K562 (cell line): ENCODE data around the gene C1orf116. TPM values are rescaled to one million over a fixed set of nuclear protein-coding genes. Genes with fewer than 3 reads are reported as not detected.

Experiments
- OTX1 ChIP-seq: fragments of 450-650 bp; formaldehyde crosslinking; IDR thresholded peaks from 2 replicates; pipeline ENCODE4 v1.4.0; 2022; ENCODE audit warnings: mild to moderate bottlenecking
- PHF21A ChIP-seq: fragments of 450-650 bp; IDR thresholded peaks from 2 replicates; pipeline ENCODE4 v1.6.1; 2017; ENCODE audit warnings: low read depth, borderline replicate concordance
- ZNF551 ChIP-seq: fragments of 250-450 bp; sonication (Bioruptor Pico); IDR thresholded peaks from 2 replicates; pipeline ENCODE4 v1.5.0; 2021; ENCODE audit warnings: mild to moderate bottlenecking, moderate library complexity
- polyA plus RNA-seq, 8 experiments: library from polyadenylated mRNA; depleted of rRNA in 4 of 8; stranded (reverse) in 5 of 8; unstranded in 3 of 8; fragments of >200 nt; fragmentation: Nextera tagmentation in 2 of 8; fragmentation: Illumina TruSeq in 1 of 8; extraction: Ambion mirVana in 2 of 8; extraction: Trizol in 1 of 8; gene quantifications; 2 replicates each; pipeline versions ENCODE4 v1.2.1 to v1.2.3, GENCODE V29; 2011 to 2014; ENCODE audit warnings: inconsistent platforms in 1 of 8, missing spikeins in 1 of 8
- total RNA-seq, 7 experiments: library from RNA; depleted of rRNA in 6 of 7; stranded (reverse); fragments of >200 nt in 6 of 7; fragmentation: Illumina TruSeq in 2 of 7; extraction: Trizol in 2 of 7; gene quantifications; 2 replicates each; pipeline versions ENCODE4 v1.2.1 to v1.2.3, GENCODE V29; 2011 to 2021; ENCODE audit warnings: low replicate concordance in 1 of 7
- TF ChIP-seq, protein P1 (sequence below): fragments of 250-450 bp; sonication (Bioruptor Pico); IDR thresholded peaks from 2 replicates; pipeline ENCODE4 v1.4.0; 2020

C1orf116 gene
- total and polyA plus RNA-seq, 9 of the 15 experiments (the other 6 are each of a cell fraction or from before 2014, with no cell fraction given) = 0.62 to 3.0 (median 0.95) TPM

DNA sequence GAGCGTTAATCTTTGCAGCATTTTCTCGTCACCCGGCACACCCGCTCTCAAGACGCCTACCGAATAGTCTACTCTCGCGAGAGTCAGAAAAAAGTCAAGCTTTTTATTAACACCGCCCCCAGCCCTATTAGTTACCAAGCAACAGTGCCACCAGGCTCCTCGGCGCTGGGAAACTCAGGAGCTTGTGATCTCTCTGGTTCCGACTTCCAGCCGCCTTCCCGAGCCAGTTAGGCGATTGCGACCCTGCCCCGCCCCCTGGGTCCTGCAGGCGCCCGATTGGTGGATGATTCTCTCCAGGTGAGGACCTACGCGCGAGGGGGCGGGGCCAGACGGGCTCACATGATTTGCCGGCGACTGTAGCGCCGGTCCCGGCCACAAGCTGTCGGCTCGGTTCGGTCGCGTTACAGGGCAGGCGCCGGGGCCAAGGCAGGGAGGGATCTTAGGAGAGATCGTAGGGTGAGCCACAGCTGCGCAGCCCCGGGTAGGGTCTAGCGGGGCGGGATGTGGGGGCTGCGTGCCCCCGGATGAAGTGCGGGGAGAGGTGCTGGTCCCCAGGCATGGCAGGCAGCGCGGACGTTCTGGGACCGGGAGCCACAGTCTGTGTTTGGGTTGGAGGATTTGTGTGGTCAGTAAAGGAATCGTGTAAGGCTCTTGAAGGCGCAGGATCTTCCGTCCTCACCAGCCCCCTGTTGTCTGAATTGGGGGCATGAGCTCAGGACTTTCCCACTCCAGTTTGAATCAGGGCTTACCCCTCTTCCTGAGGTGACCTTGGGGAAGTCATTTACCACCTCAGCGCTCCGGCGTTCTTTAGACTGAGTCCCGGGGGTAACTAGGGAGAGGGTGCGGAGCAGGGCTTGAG lies 20.6 kb upstream of the C1orf116 start, which contains the start of gene PFKFB2 (continued):
- TF ChIP-seq, protein P1, sequence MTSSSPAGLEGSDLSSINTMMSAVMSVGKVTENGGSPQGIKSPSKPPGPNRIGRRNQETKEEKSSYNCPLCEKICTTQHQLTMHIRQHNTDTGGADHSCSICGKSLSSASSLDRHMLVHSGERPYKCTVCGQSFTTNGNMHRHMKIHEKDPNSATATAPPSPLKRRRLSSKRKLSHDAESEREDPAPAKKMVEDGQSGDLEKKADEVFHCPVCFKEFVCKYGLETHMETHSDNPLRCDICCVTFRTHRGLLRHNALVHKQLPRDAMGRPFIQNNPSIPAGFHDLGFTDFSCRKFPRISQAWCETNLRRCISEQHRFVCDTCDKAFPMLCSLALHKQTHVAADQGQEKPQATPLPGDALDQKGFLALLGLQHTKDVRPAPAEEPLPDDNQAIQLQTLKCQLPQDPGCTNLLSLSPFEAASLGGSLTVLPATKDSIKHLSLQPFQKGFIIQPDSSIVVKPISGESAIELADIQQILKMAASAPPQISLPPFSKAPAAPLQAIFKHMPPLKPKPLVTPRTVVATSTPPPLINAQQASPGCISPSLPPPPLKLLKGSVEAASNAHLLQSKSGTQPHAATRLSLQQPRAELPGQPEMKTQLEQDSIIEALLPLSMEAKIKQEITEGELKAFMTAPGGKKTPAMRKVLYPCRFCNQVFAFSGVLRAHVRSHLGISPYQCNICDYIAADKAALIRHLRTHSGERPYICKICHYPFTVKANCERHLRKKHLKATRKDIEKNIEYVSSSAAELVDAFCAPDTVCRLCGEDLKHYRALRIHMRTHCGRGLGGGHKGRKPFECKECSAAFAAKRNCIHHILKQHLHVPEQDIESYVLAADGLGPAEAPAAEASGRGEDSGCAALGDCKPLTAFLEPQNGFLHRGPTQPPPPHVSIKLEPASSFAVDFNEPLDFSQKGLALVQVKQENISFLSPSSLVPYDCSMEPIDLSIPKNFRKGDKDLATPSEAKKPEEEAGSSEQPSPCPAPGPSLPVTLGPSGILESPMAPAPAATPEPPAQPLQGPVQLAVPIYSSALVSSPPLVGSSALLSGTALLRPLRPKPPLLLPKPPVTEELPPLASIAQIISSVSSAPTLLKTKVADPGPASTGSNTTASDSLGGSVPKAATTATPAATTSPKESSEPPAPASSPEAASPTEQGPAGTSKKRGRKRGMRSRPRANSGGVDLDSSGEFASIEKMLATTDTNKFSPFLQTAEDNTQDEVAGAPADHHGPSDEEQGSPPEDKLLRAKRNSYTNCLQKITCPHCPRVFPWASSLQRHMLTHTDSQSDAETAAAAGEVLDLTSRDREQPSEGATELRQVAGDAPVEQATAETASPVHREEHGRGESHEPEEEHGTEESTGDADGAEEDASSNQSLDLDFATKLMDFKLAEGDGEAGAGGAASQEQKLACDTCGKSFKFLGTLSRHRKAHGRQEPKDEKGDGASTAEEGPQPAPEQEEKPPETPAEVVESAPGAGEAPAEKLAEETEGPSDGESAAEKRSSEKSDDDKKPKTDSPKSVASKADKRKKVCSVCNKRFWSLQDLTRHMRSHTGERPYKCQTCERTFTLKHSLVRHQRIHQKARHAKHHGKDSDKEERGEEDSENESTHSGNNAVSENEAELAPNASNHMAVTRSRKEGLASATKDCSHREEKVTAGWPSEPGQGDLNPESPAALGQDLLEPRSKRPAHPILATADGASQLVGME = peak; percentile 82
- no peak for TF ChIP-seq ZNF551 (CRISPR knock-in tag)
- no peak for TF ChIP-seq PHF21A
- peak; percentile 50; the same call in 1 of the 2 replicates for TF ChIP-seq OTX1
